ENCODE results near the gene HBM. TPM values are rescaled to one million over a fixed set of nuclear protein-coding genes. Genes with fewer than 3 reads are reported as not detected.
"Not testable (repeated sequence)": the region's sequence is repeated elsewhere in the genome, so short reads cannot be mapped to it uniquely, and the experiment has no call there.

HBM gene
- total RNA-seq, 4 donors from 2014 or later: not detected

GRCh38 chr16:170788-171187 lies 5.0 kb downstream of the HBM start:
- WGBS: 92% methylated on average over 1 of the region's 1 CpG
- no peak overlapping the region for H3K27ac ChIP-seq
- no peaks in the 10 kb centered on the region for H3K36me3 ChIP-seq
- DNase-seq (ENCODE audit: low spot score in 2 of 2): no peak
- H3K9me3 ChIP-seq: no peaks in the 10 kb centered on the region
- TF ChIP-seq EP300 (IDR thresholded peaks at IDR 0.05): no peak
- no peak for TF ChIP-seq CTCF (IDR thresholded peaks at IDR 0.05)
- no peak for TF ChIP-seq POLR2A (IDR thresholded peaks at IDR 0.05)
- TF ChIP-seq POLR2AphosphoS5 (IDR thresholded peaks at IDR 0.05): no peak
- H3K4me1 ChIP-seq: peaks cover 13% of the 10 kb centered on the region
- H3K27me3 ChIP-seq: peaks cover 80% of the 10 kb centered on the region
- no peak overlapping the region for H3K4me3 ChIP-seq

DNA sequence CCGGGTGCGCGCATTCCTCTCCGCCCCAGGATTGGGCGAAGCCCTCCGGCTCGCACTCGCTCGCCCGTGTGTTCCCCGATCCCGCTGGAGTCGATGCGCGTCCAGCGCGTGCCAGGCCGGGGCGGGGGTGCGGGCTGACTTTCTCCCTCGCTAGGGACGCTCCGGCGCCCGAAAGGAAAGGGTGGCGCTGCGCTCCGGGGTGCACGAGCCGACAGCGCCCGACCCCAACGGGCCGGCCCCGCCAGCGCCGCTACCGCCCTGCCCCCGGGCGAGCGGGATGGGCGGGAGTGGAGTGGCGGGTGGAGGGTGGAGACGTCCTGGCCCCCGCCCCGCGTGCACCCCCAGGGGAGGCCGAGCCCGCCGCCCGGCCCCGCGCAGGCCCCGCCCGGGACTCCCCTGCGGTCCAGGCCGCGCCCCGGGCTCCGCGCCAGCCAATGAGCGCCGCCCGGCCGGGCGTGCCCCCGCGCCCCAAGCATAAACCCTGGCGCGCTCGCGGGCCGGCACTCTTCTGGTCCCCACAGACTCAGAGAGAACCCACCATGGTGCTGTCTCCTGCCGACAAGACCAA lies 6.7 kb downstream of the HBM start, which contains the start of gene HBA2:
Gene HBA2, plus strand, starts transcription at position 503 of the 568 bp plus-strand sequence. Its CDS starts 37 bp downstream, at position 540.
- H3K4me1 ChIP-seq: peaks cover 12% of the 10 kb centered on the region
- not testable (repeated sequence) for DNase-seq (ENCODE audit: low spot score in 2 of 2); H3K36me3 ChIP-seq; H3K9me3 ChIP-seq; H3K27ac ChIP-seq; H3K4me3 ChIP-seq
- peaks cover 72% of the 10 kb centered on the region for H3K27me3 ChIP-seq
- no CpG with 5 or more reads among the region's 74 CpGs for WGBS

DNA sequence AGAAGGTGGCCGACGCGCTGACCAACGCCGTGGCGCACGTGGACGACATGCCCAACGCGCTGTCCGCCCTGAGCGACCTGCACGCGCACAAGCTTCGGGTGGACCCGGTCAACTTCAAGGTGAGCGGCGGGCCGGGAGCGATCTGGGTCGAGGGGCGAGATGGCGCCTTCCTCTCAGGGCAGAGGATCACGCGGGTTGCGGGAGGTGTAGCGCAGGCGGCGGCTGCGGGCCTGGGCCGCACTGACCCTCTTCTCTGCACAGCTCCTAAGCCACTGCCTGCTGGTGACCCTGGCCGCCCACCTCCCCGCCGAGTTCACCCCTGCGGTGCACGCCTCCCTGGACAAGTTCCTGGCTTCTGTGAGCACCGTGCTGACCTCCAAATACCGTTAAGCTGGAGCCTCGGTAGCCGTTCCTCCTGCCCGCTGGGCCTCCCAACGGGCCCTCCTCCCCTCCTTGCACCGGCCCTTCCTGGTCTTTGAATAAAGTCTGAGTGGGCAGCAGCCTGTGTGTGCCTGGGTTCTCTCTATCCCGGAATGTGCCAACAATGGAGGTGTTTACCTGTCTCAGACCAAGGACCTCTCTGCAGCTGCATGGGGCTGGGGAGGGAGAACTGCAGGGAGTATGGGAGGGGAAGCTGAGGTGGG lies 7.6 kb downstream of the HBM start:
- no CpG with 5 or more reads among the region's 44 CpGs for WGBS

GRCh38 chr16:173928-174769 lies 8.4 kb downstream of the HBM start:
- H3K27me3 ChIP-seq: peaks cover 72% of the 10 kb centered on the region
- peaks cover 13% of the 10 kb centered on the region for H3K4me1 ChIP-seq
- H3K27ac ChIP-seq; H3K4me3 ChIP-seq; H3K36me3 ChIP-seq; H3K9me3 ChIP-seq; DNase-seq (ENCODE audit: low spot score in 2 of 2): not testable (repeated sequence)
- 14% methylated on average over 5 of the region's 13 CpGs for WGBS

More for the DNA sequence above, 7.6 kb downstream of the HBM start:
- not testable (repeated sequence) for H3K36me3 ChIP-seq; H3K4me3 ChIP-seq; H3K9me3 ChIP-seq; H3K27ac ChIP-seq; DNase-seq (ENCODE audit: low spot score in 2 of 2)
- Histone ChIP-seq H3K27me3 (peaks cover 72% of the 10 kb centered on the region), H3K4me1 (peaks cover 13% of the 10 kb centered on the region)

DNA sequence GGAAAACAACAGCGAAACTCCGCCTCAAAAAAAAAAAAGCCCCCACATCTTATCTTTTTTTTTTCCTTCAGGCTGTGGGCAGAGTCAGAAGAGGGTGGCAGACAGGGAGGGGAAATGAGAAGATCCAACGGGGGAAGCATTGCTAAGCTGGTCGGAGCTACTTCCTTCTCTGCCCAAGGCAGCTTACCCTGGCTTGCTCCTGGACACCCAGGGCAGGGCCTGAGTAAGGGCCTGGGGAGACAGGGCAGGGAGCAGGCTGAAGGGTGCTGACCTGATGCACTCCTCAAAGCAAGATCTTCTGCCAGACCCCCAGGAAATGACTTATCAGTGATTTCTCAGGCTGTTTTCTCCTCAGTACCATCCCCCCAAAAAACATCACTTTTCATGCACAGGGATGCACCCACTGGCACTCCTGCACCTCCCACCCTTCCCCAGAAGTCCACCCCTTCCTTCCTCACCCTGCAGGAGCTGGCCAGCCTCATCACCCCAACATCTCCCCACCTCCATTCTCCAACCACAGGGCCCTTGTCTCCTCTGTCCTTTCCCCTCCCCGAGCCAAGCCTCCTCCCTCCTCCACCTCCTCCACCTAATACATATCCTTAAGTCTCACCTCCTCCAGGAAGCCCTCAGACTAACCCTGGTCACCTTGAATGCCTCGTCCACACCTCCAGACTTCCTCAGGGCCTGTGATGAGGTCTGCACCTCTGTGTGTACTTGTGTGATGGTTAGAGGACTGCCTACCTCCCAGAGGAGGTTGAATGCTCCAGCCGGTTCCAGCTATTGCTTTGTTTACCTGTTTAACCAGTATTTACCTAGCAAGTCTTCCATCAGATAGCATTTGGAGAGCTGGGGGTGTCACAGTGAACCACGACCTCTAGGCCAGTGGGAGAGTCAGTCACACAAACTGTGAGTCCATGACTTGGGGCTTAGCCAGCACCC lies 9.5 kb downstream of the HBM start:
- DNase-seq (ENCODE audit: low spot score in 2 of 2): no peak
- WGBS: 32% methylated on average over 7 of the region's 8 CpGs
- TF ChIP-seq EP300 (IDR thresholded peaks at IDR 0.05) (no peak), POLR2AphosphoS5 (IDR thresholded peaks at IDR 0.05) (no peak), POLR2A (IDR thresholded peaks at IDR 0.05) (no peak), CTCF (IDR thresholded peaks at IDR 0.05) (no peak)
- H3K27ac ChIP-seq: no peak overlapping the region
- no peak overlapping the region for H3K4me3 ChIP-seq
- peaks cover 17% of the 10 kb centered on the region for H3K4me1 ChIP-seq
- no peaks in the 10 kb centered on the region for H3K36me3 ChIP-seq
- H3K9me3 ChIP-seq: no peaks in the 10 kb centered on the region
- peaks cover 75% of the 10 kb centered on the region for H3K27me3 ChIP-seq

DNA sequence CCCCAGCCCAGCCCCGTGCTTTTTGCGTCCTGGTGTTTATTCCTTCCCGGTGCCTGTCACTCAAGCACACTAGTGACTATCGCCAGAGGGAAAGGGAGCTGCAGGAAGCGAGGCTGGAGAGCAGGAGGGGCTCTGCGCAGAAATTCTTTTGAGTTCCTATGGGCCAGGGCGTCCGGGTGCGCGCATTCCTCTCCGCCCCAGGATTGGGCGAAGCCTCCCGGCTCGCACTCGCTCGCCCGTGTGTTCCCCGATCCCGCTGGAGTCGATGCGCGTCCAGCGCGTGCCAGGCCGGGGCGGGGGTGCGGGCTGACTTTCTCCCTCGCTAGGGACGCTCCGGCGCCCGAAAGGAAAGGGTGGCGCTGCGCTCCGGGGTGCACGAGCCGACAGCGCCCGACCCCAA lies 10.2 kb downstream of the HBM start:
- H3K4me3 ChIP-seq; H3K27ac ChIP-seq; H3K9me3 ChIP-seq; H3K36me3 ChIP-seq; DNase-seq (ENCODE audit: low spot score in 2 of 2): not testable (repeated sequence)
- peaks cover 75% of the 10 kb centered on the region for H3K27me3 ChIP-seq
- WGBS: no CpG with 5 or more reads among the region's 39 CpGs
- H3K4me1 ChIP-seq: peaks cover 24% of the 10 kb centered on the region

GRCh38 chr16:176477-177382 lies 11.0 kb downstream of the HBM start, which contains the start of gene HBA1:
Gene HBA1 (plus strand): TSS chr16:176680. CDS start chr16:176717, 37 bp downstream.
- not testable (repeated sequence) for H3K27ac ChIP-seq; DNase-seq (ENCODE audit: low spot score in 2 of 2); H3K4me3 ChIP-seq; H3K9me3 ChIP-seq; H3K36me3 ChIP-seq
- Histone ChIP-seq H3K27me3 (peaks cover 72% of the 10 kb centered on the region), H3K4me1 (peaks cover 31% of the 10 kb centered on the region)
- no CpG with 5 or more reads among the region's 88 CpGs for WGBS
